HepG2 (cell line): Measurements from ENCODE around the gene ZCCHC9. TPM values are rescaled to one million over a fixed set of nuclear protein-coding genes. Genes with fewer than 3 reads are reported as not detected.

Source experiments
- ARID4A ChIP-seq: sonication (generic); formaldehyde crosslinking; IDR thresholded peaks from 2 replicates; pipeline ENCODE4 v1.5.0; 2020; ENCODE audit warnings: mild to moderate bottlenecking, missing genetic modification reagents, borderline replicate concordance
- CAMTA2 ChIP-seq: sonication (generic); formaldehyde crosslinking; IDR thresholded peaks from 2 replicates; pipeline ENCODE4 v1.4.0; 2020; ENCODE audit warnings: mild to moderate bottlenecking, missing genetic modification reagents, borderline replicate concordance
- HOXD1 ChIP-seq: sonication (generic); formaldehyde crosslinking; IDR thresholded peaks from 2 replicates; pipeline ENCODE4 v1.5.0; 2020; ENCODE audit warnings: missing genetic modification reagents
- MIER3 ChIP-seq: IDR thresholded peaks from 2 replicates; pipeline ENCODE4 v1.6.1; 2016; ENCODE audit warnings: missing compliant biosample characterization, borderline replicate concordance
- NR2F2 ChIP-seq: IDR thresholded peaks from 2 replicates; pipeline ENCODE4 v1.6.1; 2012; ENCODE audit warnings: low read depth, inconsistent platforms, borderline replicate concordance
- ONECUT2 ChIP-seq: sonication (generic); formaldehyde crosslinking; IDR thresholded peaks from 2 replicates; pipeline ENCODE4 v1.4.0; 2020; ENCODE audit warnings: missing genetic modification reagents
- PHF20 ChIP-seq: sonication (generic); formaldehyde crosslinking; IDR thresholded peaks from 2 replicates; pipeline ENCODE4 v1.5.0; 2020; ENCODE audit warnings: mild to moderate bottlenecking, missing genetic modification reagents
- RXRA ChIP-seq: sonication (generic); formaldehyde crosslinking; IDR thresholded peaks from 2 replicates; pipeline ENCODE4 v1.5.1; 2020; ENCODE audit warnings: missing genetic modification reagents
- SNRNP70 ChIP-seq: fragments of 200-400 bp; formaldehyde crosslinking; IDR thresholded peaks from 2 replicates; pipeline ENCODE4 v1.6.1; 2017; ENCODE audit warnings: mild to moderate bottlenecking, low read depth, low read length, moderate library complexity
- ZBED4 ChIP-seq: sonication (generic); formaldehyde crosslinking; IDR thresholded peaks from 2 replicates; pipeline ENCODE4 v1.4.0; 2020; ENCODE audit warnings: missing genetic modification reagents, borderline replicate concordance
- ZBTB8A ChIP-seq: sonication (generic); formaldehyde crosslinking; IDR thresholded peaks from 2 replicates; pipeline ENCODE4 v1.4.0; 2020; ENCODE audit warnings: mild to moderate bottlenecking, low read depth, missing genetic modification reagents, borderline replicate concordance
- ZFP1 ChIP-seq: IDR thresholded peaks from 2 replicates; pipeline ENCODE4 v1.6.1; 2016
- ZFYVE20 ChIP-seq: sonication (generic); formaldehyde crosslinking; IDR thresholded peaks from 2 replicates; pipeline ENCODE4 v1.8.0; 2023; ENCODE audit warnings: low read depth, mild to moderate bottlenecking, moderate library complexity, missing genetic modification reagents, borderline replicate concordance
- ZMYM4 ChIP-seq: sonication (generic); formaldehyde crosslinking; IDR thresholded peaks from 2 replicates; pipeline ENCODE4 v1.8.1; 2023; ENCODE audit warnings: mild to moderate bottlenecking, missing genetic modification reagents
- ZNF207 ChIP-seq: fragments of 450-650 bp; IDR thresholded peaks from 2 replicates; pipeline ENCODE4 v1.6.1; 2016; ENCODE audit warnings: antibody characterized with exemption, borderline replicate concordance
- ZNF501 ChIP-seq: sonication (generic); formaldehyde crosslinking; IDR thresholded peaks from 2 replicates; pipeline ENCODE4 v1.5.1; 2020; ENCODE audit warnings: mild to moderate bottlenecking, moderate library complexity, missing genetic modification reagents
- ZNF552 ChIP-seq: sonication (generic); formaldehyde crosslinking; IDR thresholded peaks from 2 replicates; pipeline ENCODE4 v1.9.0; 2022; ENCODE audit warnings: missing genetic modification reagents, mild to moderate bottlenecking, borderline replicate concordance
- ZNF660 ChIP-seq: sonication (generic); formaldehyde crosslinking; IDR thresholded peaks from 2 replicates; pipeline ENCODE4 v1.5.1; 2020; ENCODE audit warnings: mild to moderate bottlenecking, low read depth, missing genetic modification reagents, borderline replicate concordance
- ZNF691 ChIP-seq: sonication (generic); formaldehyde crosslinking; IDR thresholded peaks from 2 replicates; pipeline ENCODE4 v1.4.0; 2020; ENCODE audit warnings: missing genetic modification reagents, low read depth, mild to moderate bottlenecking, borderline replicate concordance
- ZNF709 ChIP-seq: sonication (generic); formaldehyde crosslinking; IDR thresholded peaks from 2 replicates; pipeline ENCODE4 v1.5.0; 2020; ENCODE audit warnings: mild to moderate bottlenecking, missing genetic modification reagents
- ZNF773 ChIP-seq: sonication (generic); formaldehyde crosslinking; IDR thresholded peaks from 2 replicates; pipeline ENCODE4 v1.4.0; 2020; ENCODE audit warnings: missing genetic modification reagents, borderline replicate concordance
- polyA plus RNA-seq, 8 experiments: library from polyadenylated mRNA; depleted of rRNA in 3 of 8; stranded (reverse) in 7 of 8; unstranded in 1 of 8; fragments of >200 nt; fragmentation: Illumina TruSeq in 4 of 8; extraction: Trizol in 4 of 8; gene quantifications; 2 replicates each; pipeline versions ENCODE4 v1.2.1 to v1.2.3, GENCODE V29; 2011 to 2016; ENCODE audit warnings: low read depth in 4 of 8, missing spikeins in 1 of 8, mixed read lengths in 1 of 8; ENCODE audit not compliant: insufficient read depth in 1 of 8
- total RNA-seq, 5 experiments: library from RNA; depleted of rRNA; stranded (reverse); fragments of >200 nt; fragmentation: Illumina TruSeq; extraction: Trizol; gene quantifications; 2 replicates each; pipeline ENCODE4 v1.2.3, GENCODE V29; 2016; ENCODE audit warnings: low read depth in 1 of 5

Gene ZCCHC9
- total and polyA plus RNA-seq, 2 of the 13 experiments (the other 11 are each of a cell fraction or from before 2014, with no cell fraction given): 28.7 to 52.5 TPM

- TF ChIP-seq ARID4A (CRISPR knock-in tag) (peak; percentile 94), ZBED4 (CRISPR knock-in tag) (no peak), ZBTB8A (CRISPR knock-in tag) (peak; percentile 84; the same call in 1 of the 2 replicates), PHF20 (CRISPR knock-in tag) (peak; percentile 97), ZNF501 (CRISPR knock-in tag) (peak; percentile 82; the same call in 1 of the 2 replicates), ZFP1 (CRISPR knock-in tag) (0 out of 2 replicates have a peak, but pooled peaks have one; percentile 85), MIER3 (CRISPR knock-in tag) (peak; percentile 29), ZNF773 (CRISPR knock-in tag) (no peak), ZNF207 (no peak), NR2F2 (no peak), ZNF709 (CRISPR knock-in tag) (no peak; the same call in 1 of the 2 replicates), ONECUT2 (0 out of 2 replicates have a peak, but pooled peaks have one; percentile 29), HOXD1 (no peak), CAMTA2 (no peak), ZMYM4 (CRISPR knock-in tag) (peak; percentile 98), SNRNP70 (no peak), ZNF691 (CRISPR knock-in tag) (peak; percentile 89), ZNF552 (CRISPR knock-in tag) (no peak), ZFYVE20 (CRISPR knock-in tag) (no peak), ZNF660 (CRISPR knock-in tag) (no peak), RXRA (CRISPR knock-in tag) (peak; percentile 79; the same call in 1 of the 2 replicates)
These were observed at the start of gene ZCCHC9 (continued) for GRCh38 chr5:81301271-81302015.
